Astrocyte (in vitro differentiated cells and primary cell): ENCODE data around the gene GIPC3. TPM values are rescaled to one million over a fixed set of nuclear protein-coding genes. Genes with fewer than 3 reads are reported as not detected.

Source experiments
- DNase-seq: peaks from one replicate; pipeline ENCODE4 v3.0.0-alpha.2; 2010; ENCODE audit warnings: low read depth
- FAIRE-seq: peaks from 2 replicates; lab custom pipeline; 2011; peaks lifted over from hg19 to GRCh38; lab: Jason Lieb, UNC
- H2AFZ ChIP-seq: 2 replicates; pipeline ENCODE4 v1.6.0; 2012; ENCODE audit warnings: low read depth, low read length, inconsistent platforms
- H3K27ac ChIP-seq: 2 replicates; pipeline ENCODE4 v1.5.1; 2011; ENCODE audit warnings: low read depth, low read length, inconsistent platforms
- H3K27me3 ChIP-seq: 2 replicates; pipeline ENCODE4 v1.6.0; 2011; ENCODE audit warnings: low read length, inconsistent platforms; ENCODE audit not compliant: insufficient read depth
- H3K36me3 ChIP-seq: 2 replicates; pipeline ENCODE4 v1.5.1; 2011; ENCODE audit warnings: low read length, inconsistent platforms; ENCODE audit not compliant: insufficient read depth
- H3K4me1 ChIP-seq: 2 replicates; pipeline ENCODE4 v1.5.1; 2011; ENCODE audit warnings: low read length, inconsistent platforms; ENCODE audit not compliant: insufficient read depth
- H3K4me2 ChIP-seq: 2 replicates; pipeline ENCODE4 v1.6.0; 2012; ENCODE audit warnings: low read length, inconsistent platforms
- H3K4me3 ChIP-seq: 2 replicates; pipeline ENCODE4 v1.5.1; 2011; ENCODE audit warnings: low read depth, mild to moderate bottlenecking, low read length, inconsistent platforms; ENCODE audit not compliant: insufficient read depth
- H3K79me2 ChIP-seq: 2 replicates; pipeline ENCODE4 v1.6.0; 2012; ENCODE audit warnings: mild to moderate bottlenecking, low read length, inconsistent platforms; ENCODE audit not compliant: insufficient read depth
- H3K9ac ChIP-seq: 2 replicates; pipeline ENCODE4 v1.6.0; 2012; ENCODE audit warnings: mild to moderate bottlenecking, low read length, inconsistent platforms
- H3K9me3 ChIP-seq: 2 replicates; pipeline ENCODE4 v1.5.1; 2012; ENCODE audit warnings: low read depth, mild to moderate bottlenecking, low read length, inconsistent platforms; ENCODE audit not compliant: insufficient read depth
- H4K20me1 ChIP-seq: 2 replicates; pipeline ENCODE4 v1.6.0; 2012; ENCODE audit warnings: low read length, inconsistent platforms; ENCODE audit not compliant: insufficient read depth
- H3K27ac Mint-ChIP-seq: one replicate; pipeline ENCODE4 v1.8.0; 2021; ENCODE audit warnings: mild to moderate bottlenecking, mixed read lengths; ENCODE audit not compliant: unreplicated experiment
- H3K27me3 Mint-ChIP-seq: one replicate; pipeline ENCODE4 v1.8.0; 2021; ENCODE audit warnings: low read depth, mixed read lengths; ENCODE audit not compliant: unreplicated experiment
- H3K36me3 Mint-ChIP-seq: one replicate; pipeline ENCODE4 v1.8.0; 2021; ENCODE audit warnings: low read depth, mixed read lengths; ENCODE audit not compliant: unreplicated experiment
- H3K4me1 Mint-ChIP-seq: one replicate; pipeline ENCODE4 v1.8.0; 2021; ENCODE audit warnings: low read depth, mixed read lengths; ENCODE audit not compliant: unreplicated experiment
- H3K4me3 Mint-ChIP-seq: one replicate; pipeline ENCODE4 v1.8.0; 2021; ENCODE audit warnings: mild to moderate bottlenecking, moderate library complexity, mixed read lengths; ENCODE audit not compliant: unreplicated experiment
- H3K9me3 Mint-ChIP-seq: one replicate; pipeline ENCODE4 v1.8.0; 2021; ENCODE audit warnings: mild to moderate bottlenecking, mixed read lengths; ENCODE audit not compliant: unreplicated experiment
- EZH2 ChIP-seq: IDR thresholded peaks from 2 replicates; pipeline ENCODE4 v1.6.1; 2012; ENCODE audit warnings: mild to moderate bottlenecking, low read length, inconsistent platforms; ENCODE audit not compliant: insufficient read depth
- total RNA-seq: library from RNA; stranded (reverse); gene quantifications from 2 replicates; pipeline ENCODE4 v1.2.1, GENCODE V29; 2021
- TF ChIP-seq, protein P1 (sequence below): IDR thresholded peaks from 2 replicates; pipeline ENCODE4 v1.5.1; 2011; ENCODE audit warnings: low read depth, mild to moderate bottlenecking, inconsistent platforms, low read length, moderate library complexity; ENCODE audit not compliant: insufficient read depth

The GIPC3 gene
- total RNA-seq, 1 donor from 2014 or later: 0.09 TPM

GRCh38 chr19:3612901-3613741 lies 27.8 kb downstream of the GIPC3 start:
- H3K9me3 Mint-ChIP-seq: no peaks in the 10 kb centered on the region
- H3K36me3 Mint-ChIP-seq: peaks cover 8% of the 10 kb centered on the region
- H3K4me3 Mint-ChIP-seq: no peak overlapping the region
- H3K4me1 ChIP-seq: peaks cover 9% of the 10 kb centered on the region
- H3K4me1 Mint-ChIP-seq: peaks cover 2% of the 10 kb centered on the region
- TF ChIP-seq, protein P1, sequence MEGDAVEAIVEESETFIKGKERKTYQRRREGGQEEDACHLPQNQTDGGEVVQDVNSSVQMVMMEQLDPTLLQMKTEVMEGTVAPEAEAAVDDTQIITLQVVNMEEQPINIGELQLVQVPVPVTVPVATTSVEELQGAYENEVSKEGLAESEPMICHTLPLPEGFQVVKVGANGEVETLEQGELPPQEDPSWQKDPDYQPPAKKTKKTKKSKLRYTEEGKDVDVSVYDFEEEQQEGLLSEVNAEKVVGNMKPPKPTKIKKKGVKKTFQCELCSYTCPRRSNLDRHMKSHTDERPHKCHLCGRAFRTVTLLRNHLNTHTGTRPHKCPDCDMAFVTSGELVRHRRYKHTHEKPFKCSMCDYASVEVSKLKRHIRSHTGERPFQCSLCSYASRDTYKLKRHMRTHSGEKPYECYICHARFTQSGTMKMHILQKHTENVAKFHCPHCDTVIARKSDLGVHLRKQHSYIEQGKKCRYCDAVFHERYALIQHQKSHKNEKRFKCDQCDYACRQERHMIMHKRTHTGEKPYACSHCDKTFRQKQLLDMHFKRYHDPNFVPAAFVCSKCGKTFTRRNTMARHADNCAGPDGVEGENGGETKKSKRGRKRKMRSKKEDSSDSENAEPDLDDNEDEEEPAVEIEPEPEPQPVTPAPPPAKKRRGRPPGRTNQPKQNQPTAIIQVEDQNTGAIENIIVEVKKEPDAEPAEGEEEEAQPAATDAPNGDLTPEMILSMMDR: no peak
- no peak for TF ChIP-seq EZH2
- no peak overlapping the region for H3K9ac ChIP-seq
- FAIRE-seq (no peak), DNase-seq (no peak)
- no peaks in the 10 kb centered on the region for H3K79me2 ChIP-seq
- no peak overlapping the region for H3K27ac ChIP-seq
- H3K27me3 ChIP-seq: no peaks in the 10 kb centered on the region
- H3K9me3 ChIP-seq: no peaks in the 10 kb centered on the region
- H4K20me1 ChIP-seq: peaks cover 6% of the 10 kb centered on the region
- H3K27me3 Mint-ChIP-seq: peaks cover 1% of the 10 kb centered on the region
- H3K4me3 ChIP-seq: no peak overlapping the region
- no peaks in the 10 kb centered on the region for H3K36me3 ChIP-seq
- H3K4me2 ChIP-seq: no peak overlapping the region
- no peak overlapping the region for H2AFZ ChIP-seq
- no peak overlapping the region for H3K27ac Mint-ChIP-seq

- H3K27ac Mint-ChIP-seq: no peak overlapping the region
- H3K79me2 ChIP-seq: no peaks in the 10 kb centered on the region
Measured at GRCh38 chr19:3613818-3614661, 28.8 kb downstream of the GIPC3 start.

More at GRCh38 chr19:3613818-3614661, 28.8 kb downstream of the GIPC3 start:
- H3K4me1 Mint-ChIP-seq: no peaks in the 10 kb centered on the region
- no peaks in the 10 kb centered on the region for H3K36me3 ChIP-seq
- peaks cover 5% of the 10 kb centered on the region for H3K4me1 ChIP-seq
- H3K9ac ChIP-seq: no peak overlapping the region
- H3K27me3 ChIP-seq: no peaks in the 10 kb centered on the region
- H3K4me3 Mint-ChIP-seq: no peak overlapping the region
- no peak overlapping the region for H3K4me2 ChIP-seq
- no peaks in the 10 kb centered on the region for H3K9me3 Mint-ChIP-seq
- no peak for FAIRE-seq
- peaks cover 10% of the 10 kb centered on the region for H3K36me3 Mint-ChIP-seq
- H3K4me3 ChIP-seq: no peak overlapping the region
- H2AFZ ChIP-seq: no peak overlapping the region
- no peak for TF ChIP-seq EZH2
- TF ChIP-seq, protein P1: no peak
- peaks cover 6% of the 10 kb centered on the region for H4K20me1 ChIP-seq
- H3K9me3 ChIP-seq: no peaks in the 10 kb centered on the region
- no peak overlapping the region for H3K27ac ChIP-seq
- no peaks in the 10 kb centered on the region for H3K27me3 Mint-ChIP-seq
- no peak for DNase-seq
